HepG2 (cell line): Measurements from ENCODE around the gene NTN4. TPM values are rescaled to one million over a fixed set of nuclear protein-coding genes. Genes with fewer than 3 reads are reported as not detected.

Experiments
- ATAC-seq: fragments of 200-7000 bp; cut with Tn5 transposase; 3 replicates; pipeline ENCODE4 v1.9.1; 2020; ENCODE audit warnings: mild to moderate bottlenecking, moderate library complexity
- BruUV-seq: library from RNA; stranded (reverse); fragments of 400-500 nt; replicated peaks from 2 replicates; lab custom pipeline; 2021; lab: Mats Ljungman, UMichigan
- CTCF ChIA-PET: fragments of 300-600 bp; formaldehyde crosslinking; extraction: SDS; loops from one replicate; lab custom pipeline; 2021; ENCODE audit warnings: low total read pairs, inconsistent platforms, low intra/inter-chr PET ratio; lab: Yijun Ruan, JAX
- POLR2A ChIA-PET: fragments of 350-600 bp; sonication (Branson Sonifier 250); formaldehyde crosslinking; loops from one replicate; lab custom pipeline; 2020; ENCODE audit warnings: antibody characterized with exemption, inconsistent platforms; lab: Yijun Ruan, JAX
- DNase-seq: peaks from one replicate; pipeline ENCODE4 v3.0.0-alpha.2; 2015; ENCODE audit warnings: low spot score
- FAIRE-seq: peaks from 3 replicates; lab custom pipeline; 2011; peaks lifted over from hg19 to GRCh38; lab: Jason Lieb, UNC
- H2AFZ ChIP-seq: one replicate; pipeline ENCODE4 v1.6.1; 2011; ENCODE audit warnings: low read length, inconsistent platforms
- H3K27ac ChIP-seq: fragments of 300-600 bp; 3 replicates; pipeline ENCODE4 v1.8.0; 2011; ENCODE audit warnings: mixed run types, mild to moderate bottlenecking, mixed read lengths, low read length, inconsistent platforms; ENCODE audit not compliant: insufficient read depth; ENCODE audit errors: extremely low read length
- H3K27me3 ChIP-seq, 2 experiments: fragments of 200-600 bp in 1 of 2; 2 replicates in 1 of 2; 3 replicates in 1 of 2; pipeline versions ENCODE4 v1.6.0 to v1.8.0; 2011; ENCODE audit warnings: low read length in 2 of 2, mild to moderate bottlenecking in 2 of 2, moderate library complexity in 2 of 2, inconsistent platforms in 1 of 2; ENCODE audit not compliant: insufficient read depth in 2 of 2, control insufficient read depth in 1 of 2
- H3K36me3 ChIP-seq, 2 experiments: fragments of 200-600 bp in 1 of 2; replicated peaks in 1 of 2; 2 replicates in 1 of 2; 3 replicates in 1 of 2; pipeline versions ENCODE4 v1.5.1 to v1.8.0; 2011; ENCODE audit warnings: low read length in 2 of 2, inconsistent platforms in 1 of 2; ENCODE audit not compliant: insufficient read depth in 2 of 2, control insufficient read depth in 1 of 2
- H3K4me1 ChIP-seq: 2 replicates; pipeline ENCODE4 v1.5.1; 2012; ENCODE audit warnings: low read length, inconsistent platforms; ENCODE audit not compliant: insufficient read depth
- H3K4me2 ChIP-seq: 2 replicates; pipeline ENCODE4 v1.6.0; 2011; ENCODE audit warnings: low read depth, low read length, inconsistent platforms
- H3K4me3 ChIP-seq, 3 experiments: fragments of 200-600 bp in 1 of 3; sonication (generic), shearing (Covaris generic) in 1 of 3; replicated peaks in 1 of 3; 2 replicates each; pipeline ENCODE4 v1.5.1; 2011 to 2016; ENCODE audit warnings: low read length in 3 of 3, inconsistent platforms in 2 of 3, low read depth in 2 of 3, mild to moderate bottlenecking in 2 of 3, control low read depth in 1 of 3, mixed read lengths in 1 of 3; ENCODE audit not compliant: insufficient read depth in 1 of 3
- H3K79me2 ChIP-seq: one replicate; pipeline ENCODE4 v1.6.1; 2011; ENCODE audit warnings: low read length, inconsistent platforms; ENCODE audit not compliant: insufficient read depth
- H3K9ac ChIP-seq: 2 replicates; pipeline ENCODE4 v1.6.0; 2011; ENCODE audit warnings: mild to moderate bottlenecking, low read depth, low read length, inconsistent platforms; ENCODE audit not compliant: insufficient read depth
- H3K9me3 ChIP-seq: 2 replicates; pipeline ENCODE4 v1.5.1; 2012; ENCODE audit warnings: mild to moderate bottlenecking, low read length
- H4K20me1 ChIP-seq: 2 replicates; pipeline ENCODE4 v1.6.0; 2011; ENCODE audit warnings: inconsistent platforms, mild to moderate bottlenecking, low read length, moderate library complexity; ENCODE audit not compliant: insufficient read depth
- BCL3 ChIP-seq: sonication (generic); formaldehyde crosslinking; IDR thresholded peaks from 2 replicates; pipeline ENCODE4 v1.5.1; 2020; ENCODE audit warnings: mild to moderate bottlenecking, missing genetic modification reagents, moderate library complexity
- BCL6 ChIP-seq: IDR thresholded peaks from 2 replicates; pipeline ENCODE4 v1.6.1; 2016; ENCODE audit warnings: missing genetic modification reagents, missing compliant biosample characterization
- BRCA1 ChIP-seq: sonication (generic); formaldehyde crosslinking; IDR thresholded peaks from 2 replicates; pipeline ENCODE4 v1.4.0; 2020; ENCODE audit warnings: missing genetic modification reagents
- ELF1 ChIP-seq: sonication (generic); formaldehyde crosslinking; IDR thresholded peaks from 2 replicates; pipeline ENCODE4 v1.4.0; 2020; ENCODE audit warnings: missing genetic modification reagents
- GFI1 ChIP-seq: sonication (generic); formaldehyde crosslinking; IDR thresholded peaks from 2 replicates; pipeline ENCODE4 v1.5.0; 2020; ENCODE audit warnings: missing genetic modification reagents, mild to moderate bottlenecking, borderline replicate concordance
- HOXA9 ChIP-seq: sonication (generic); formaldehyde crosslinking; IDR thresholded peaks from 2 replicates; pipeline ENCODE4 v1.8.1; 2022; ENCODE audit warnings: missing genetic modification reagents, mild to moderate bottlenecking, moderate library complexity, borderline replicate concordance
- JARID2 ChIP-seq: sonication (generic); formaldehyde crosslinking; IDR thresholded peaks from 2 replicates; pipeline ENCODE4 v1.8.1; 2023; ENCODE audit warnings: missing genetic modification reagents, inconsistent platforms; ENCODE audit not compliant: insufficient replicate concordance
- POLR2G ChIP-seq: fragments of 200-400 bp; formaldehyde crosslinking; IDR thresholded peaks from 2 replicates; pipeline ENCODE4 v1.6.1; 2018; ENCODE audit warnings: mild to moderate bottlenecking, low read depth, low read length, moderate library complexity
- SSRP1 ChIP-seq: IDR thresholded peaks from 2 replicates; pipeline ENCODE4 v1.6.1; 2016; ENCODE audit warnings: control low read depth
- SUZ12 ChIP-seq: fragments of 150-350 bp; IDR thresholded peaks from 2 replicates; pipeline ENCODE4 v1.6.1; 2014; ENCODE audit warnings: low read depth, low read length
- TARDBP ChIP-seq: sonication (generic); formaldehyde crosslinking; IDR thresholded peaks from 2 replicates; pipeline ENCODE4 v1.8.0; 2022; ENCODE audit warnings: mild to moderate bottlenecking, missing genetic modification reagents
- TOPORS ChIP-seq: sonication (generic); formaldehyde crosslinking; IDR thresholded peaks from 2 replicates; pipeline ENCODE4 v1.8.0; 2023; ENCODE audit warnings: mild to moderate bottlenecking, missing genetic modification reagents
- ZFY ChIP-seq: sonication (generic); formaldehyde crosslinking; IDR thresholded peaks from 2 replicates; pipeline ENCODE4 v1.4.0; 2020; ENCODE audit warnings: missing genetic modification reagents
- ZNF260 ChIP-seq: sonication (generic); formaldehyde crosslinking; IDR thresholded peaks from 2 replicates; pipeline ENCODE4 v1.4.0; 2020; ENCODE audit warnings: missing genetic modification reagents, low read depth, mild to moderate bottlenecking, borderline replicate concordance
- ZNF275 ChIP-seq: sonication (generic); formaldehyde crosslinking; IDR thresholded peaks from 2 replicates; pipeline ENCODE4 v1.8.0; 2022; ENCODE audit warnings: missing genetic modification reagents, mild to moderate bottlenecking, inconsistent platforms, borderline replicate concordance
- ZNF484 ChIP-seq: sonication (generic); formaldehyde crosslinking; IDR thresholded peaks from 2 replicates; pipeline ENCODE4 v1.5.1; 2020; ENCODE audit warnings: mild to moderate bottlenecking, low read depth, missing genetic modification reagents, borderline replicate concordance
- ZNF674 ChIP-seq: sonication (generic); formaldehyde crosslinking; IDR thresholded peaks from 2 replicates; pipeline ENCODE4 v1.5.0; 2020; ENCODE audit warnings: low read depth, mild to moderate bottlenecking, missing genetic modification reagents
- ZNF782 ChIP-seq: sonication (generic); formaldehyde crosslinking; IDR thresholded peaks from 2 replicates; pipeline ENCODE4 v1.4.0; 2020; ENCODE audit warnings: missing genetic modification reagents, mild to moderate bottlenecking, borderline replicate concordance
- ZNF792 ChIP-seq: IDR thresholded peaks from 2 replicates; pipeline ENCODE4 v1.6.1; 2016
- ZNF816 ChIP-seq: sonication (generic); formaldehyde crosslinking; IDR thresholded peaks from 2 replicates; pipeline ENCODE4 v1.8.0; 2022; ENCODE audit warnings: missing genetic modification reagents, mild to moderate bottlenecking, borderline replicate concordance
- WGBS: methylation state at CpG from one replicate; pipeline ENCODE4 v1.1.6; 2017; ENCODE audit warnings: low lambda C conversion rate; 5-methylcytosine and 5-hydroxymethylcytosine counted together
- in situ Hi-C: cut with HindIII; loops from 2 replicates; pipeline ENCODE4 v1.10.0; 2017; ENCODE audit warnings: low pct_unique_long_range_greater_than_20kb; ENCODE audit not compliant: extremely low pct_ligation_motif_present
- intact Hi-C: fragments of 100-400 bp; cut with micrococcal nuclease; formaldehyde crosslinking; loops from one replicate; pipeline ENCODE4 v1.10.0; 2022; ENCODE audit not compliant: unreplicated experiment
- polyA plus RNA-seq, 8 experiments: library from polyadenylated mRNA; depleted of rRNA in 3 of 8; stranded (reverse) in 7 of 8; unstranded in 1 of 8; fragments of >200 nt; fragmentation: Illumina TruSeq in 4 of 8; extraction: Trizol in 4 of 8; gene quantifications; 2 replicates each; pipeline versions ENCODE4 v1.2.1 to v1.2.3, GENCODE V29; 2011 to 2016; ENCODE audit warnings: low read depth in 4 of 8, missing spikeins in 1 of 8, mixed read lengths in 1 of 8; ENCODE audit not compliant: insufficient read depth in 1 of 8
- total RNA-seq, 5 experiments: library from RNA; depleted of rRNA; stranded (reverse); fragments of >200 nt; fragmentation: Illumina TruSeq; extraction: Trizol; gene quantifications; 2 replicates each; pipeline ENCODE4 v1.2.3, GENCODE V29; 2016; ENCODE audit warnings: low read depth in 1 of 5

NTN4 gene
- total and polyA plus RNA-seq, 2 of the 13 experiments (the other 11 are each of a cell fraction or from before 2014, with no cell fraction given): 7.8 to 11.5 TPM

- no peak overlapping the region for H3K27ac ChIP-seq
- H2AFZ ChIP-seq: no peak overlapping the region
- FAIRE-seq: no peak
- no peak overlapping the region for H3K4me3 ChIP-seq
- no TSS peak for BruUV-seq
- intact Hi-C loops: no loop called here
- WGBS: 94% methylated on average over 1 of the region's 1 CpG
- no peaks in the 10 kb centered on the region for H3K79me2 ChIP-seq
- no peaks in the 10 kb centered on the region for H3K36me3 ChIP-seq
- H3K9ac ChIP-seq: no peak overlapping the region
- H3K4me1 ChIP-seq: peaks cover 17% of the 10 kb centered on the region
- no peak for ATAC-seq
- no peak for DNase-seq
- H3K9me3 ChIP-seq: no peaks in the 10 kb centered on the region
- no peak overlapping the region for H3K4me2 ChIP-seq
- H3K27me3 ChIP-seq: no peaks in the 10 kb centered on the region; a peak in 1 of 5 replicates
- no peak for TF ChIP-seq ZNF792 (CRISPR knock-in tag)
- no peak for TF ChIP-seq BCL6
- no peak for TF ChIP-seq BRCA1
- no peak for TF ChIP-seq ZNF484 (CRISPR knock-in tag)
- TF ChIP-seq ZNF275: no peak
- TF ChIP-seq HOXA9 (CRISPR knock-in tag): no peak
- no peak for TF ChIP-seq ZNF260 (CRISPR knock-in tag)
- TF ChIP-seq TARDBP (CRISPR knock-in tag): no peak
- no peak for TF ChIP-seq TOPORS (CRISPR knock-in tag)
- TF ChIP-seq, all 625 proteins: peak for 0
- ChIA-PET CTCF (no interaction called here), POLR2A (no interaction called here)
- H4K20me1 ChIP-seq: no peaks in the 10 kb centered on the region
- in situ Hi-C loops: no loop called here
Observed at GRCh38 chr12:95784915-95785314, 5.6 kb downstream of the NTN4 start.

GRCh38 chr12:95784286-95784685, 6.3 kb downstream of the NTN4 start:
- ChIA-PET CTCF (no interaction called here), POLR2A (no interaction called here)
- 88% methylated on average over 4 of the region's 4 CpGs for WGBS
- H3K9me3 ChIP-seq: no peaks in the 10 kb centered on the region
- no peaks in the 10 kb centered on the region for H3K79me2 ChIP-seq
- no TSS peak for BruUV-seq
- H3K27me3 ChIP-seq: no peaks in the 10 kb centered on the region; a peak in 1 of 5 replicates
- H4K20me1 ChIP-seq: no peaks in the 10 kb centered on the region
- H3K4me1 ChIP-seq: peaks cover 17% of the 10 kb centered on the region
- H3K4me2 ChIP-seq: no peak overlapping the region
- H3K9ac ChIP-seq: no peak overlapping the region
- intact Hi-C loops (no loop called here), in situ Hi-C loops (no loop called here)
- no peak overlapping the region for H3K4me3 ChIP-seq
- FAIRE-seq (no peak), ATAC-seq (no peak), DNase-seq (no peak)
- H2AFZ ChIP-seq: no peak overlapping the region
- no peak overlapping the region for H3K27ac ChIP-seq
- no peaks in the 10 kb centered on the region for H3K36me3 ChIP-seq
- TF ChIP-seq ZNF816 (CRISPR knock-in tag) (no peak), ZNF782 (no peak), JARID2 (CRISPR knock-in tag) (no peak), POLR2G (no peak), GFI1 (CRISPR knock-in tag) (no peak), ZFY (no peak), SUZ12 (no peak), BCL3 (no peak), SSRP1 (CRISPR knock-in tag) (no peak), ELF1 (CRISPR knock-in tag) (no peak), ZNF674 (no peak)
